HG03457 (cell line): ENCODE measurements around the gene KCTD16.

Experiments
- ATAC-seq: cut with Tn5 transposase; IDR thresholded peaks from one replicate; pipeline ENCODE4 v1.9.1; 2021; ENCODE audit warnings: moderate number of reproducible peaks; ENCODE audit not compliant: unreplicated experiment

Gene KCTD16

GRCh38 chr5:144206141-144206540 lies 35.5 kb downstream of the KCTD16 start:
- ATAC-seq: no peak

DNA sequence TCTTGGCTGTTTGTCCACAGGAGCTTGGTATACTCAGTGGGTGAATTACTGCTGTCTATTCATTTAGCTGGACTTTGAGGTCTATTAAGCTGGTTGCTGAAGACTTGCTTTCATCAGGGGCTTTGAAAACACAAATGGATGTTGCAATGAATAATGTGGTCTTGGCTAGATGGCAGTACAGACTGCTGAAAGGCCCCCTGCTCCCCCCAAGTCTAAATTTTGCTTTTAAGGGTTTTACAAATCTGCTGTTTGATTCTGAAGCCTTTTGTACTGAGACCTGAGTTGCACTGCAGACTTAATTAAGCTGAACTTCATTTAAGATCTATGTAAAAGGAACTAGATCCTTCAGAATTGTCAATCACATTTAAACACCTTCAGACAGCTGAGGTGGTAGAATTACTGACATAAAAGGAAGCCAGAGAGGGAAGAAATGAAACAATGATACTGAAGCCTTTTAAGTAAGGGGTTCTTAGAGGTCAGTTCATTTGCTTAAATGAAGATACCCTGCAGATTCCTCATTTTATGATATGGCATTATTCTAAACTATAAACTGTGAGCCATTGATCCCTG lies 37.3 kb downstream of the KCTD16 start:
- ATAC-seq: no peak

- no peak for ATAC-seq
Measured at GRCh38 chr5:144209361-144209760, 38.7 kb downstream of the KCTD16 start.

- no peak for ATAC-seq
Measured at GRCh38 chr5:144210655-144211054, 40.0 kb downstream of the KCTD16 start.

GRCh38 chr5:144219869-144220268 lies 49.2 kb downstream of the KCTD16 start:
- ATAC-seq: no peak

- ATAC-seq: no peak
Measured at GRCh38 chr5:144227363-144227999, 56.8 kb downstream of the KCTD16 start.

GRCh38 chr5:144230806-144231205 lies 60.1 kb downstream of the KCTD16 start:
- ATAC-seq: no peak

DNA sequence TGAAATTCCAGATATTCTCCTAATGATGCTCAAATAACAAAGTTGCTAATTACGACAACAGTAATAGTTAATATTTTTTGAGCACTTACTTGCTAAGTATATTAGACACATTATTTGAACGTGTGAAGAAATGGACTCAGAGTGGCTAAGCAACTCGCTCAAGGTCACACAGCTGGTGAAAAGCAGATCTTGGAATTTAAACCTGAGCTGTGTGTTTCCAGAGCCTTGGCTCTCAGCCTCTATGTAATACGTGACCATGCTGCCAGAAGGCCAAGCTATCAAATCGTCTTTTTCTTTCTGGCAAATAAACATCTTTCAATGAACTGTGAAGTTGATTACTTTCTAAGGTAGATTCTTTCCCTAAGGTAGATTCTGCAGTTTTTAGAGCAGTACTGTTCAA lies 61.6 kb downstream of the KCTD16 start:
- ATAC-seq: no peak

DNA sequence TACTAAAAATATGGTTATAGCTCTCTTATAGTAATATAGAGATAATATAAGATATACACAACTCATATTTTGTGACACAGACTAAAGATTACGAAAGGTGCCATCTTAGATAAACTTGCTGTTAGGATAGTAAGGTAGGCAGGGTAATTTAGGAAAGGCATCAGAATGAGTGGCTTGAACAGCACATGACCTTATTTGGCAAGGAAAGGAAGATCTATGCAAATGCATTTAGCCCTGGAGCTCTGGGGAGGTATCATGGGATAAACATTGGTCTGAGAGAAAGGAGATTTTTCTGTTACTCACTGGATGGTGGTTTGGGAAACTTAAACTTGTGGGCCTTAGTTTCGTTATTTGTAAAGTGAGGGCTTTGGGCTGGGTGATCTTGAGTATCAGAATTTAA lies 65.8 kb downstream of the KCTD16 start:
- ATAC-seq: no peak

DNA sequence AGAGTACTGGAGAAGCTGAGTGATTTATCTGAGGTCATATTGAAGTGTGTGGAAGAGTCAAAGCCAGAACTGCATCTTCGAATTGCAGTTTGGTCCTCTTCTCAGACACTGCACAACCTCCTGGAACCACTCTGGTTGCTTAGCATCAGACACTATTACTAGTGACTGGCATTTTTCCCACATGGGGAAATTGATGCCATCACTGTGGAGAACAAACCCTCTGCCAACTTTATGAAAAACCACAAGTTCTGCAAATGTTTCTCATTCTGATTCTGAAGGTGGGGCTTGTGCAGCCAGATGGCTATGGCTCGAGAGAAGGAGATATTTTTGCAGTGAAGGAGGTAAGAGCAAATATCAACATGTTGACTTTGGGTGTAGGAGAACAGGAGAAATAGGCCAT lies 67.2 kb downstream of the KCTD16 start:
- ATAC-seq: no peak

- no peak for ATAC-seq
Measured at GRCh38 chr5:144247131-144247530, 76.5 kb downstream of the KCTD16 start.

- ATAC-seq: no peak
Measured at GRCh38 chr5:144248015-144248414, 77.3 kb downstream of the KCTD16 start.

GRCh38 chr5:144249755-144250464 lies 79.2 kb downstream of the KCTD16 start:
- ATAC-seq: no peak

DNA sequence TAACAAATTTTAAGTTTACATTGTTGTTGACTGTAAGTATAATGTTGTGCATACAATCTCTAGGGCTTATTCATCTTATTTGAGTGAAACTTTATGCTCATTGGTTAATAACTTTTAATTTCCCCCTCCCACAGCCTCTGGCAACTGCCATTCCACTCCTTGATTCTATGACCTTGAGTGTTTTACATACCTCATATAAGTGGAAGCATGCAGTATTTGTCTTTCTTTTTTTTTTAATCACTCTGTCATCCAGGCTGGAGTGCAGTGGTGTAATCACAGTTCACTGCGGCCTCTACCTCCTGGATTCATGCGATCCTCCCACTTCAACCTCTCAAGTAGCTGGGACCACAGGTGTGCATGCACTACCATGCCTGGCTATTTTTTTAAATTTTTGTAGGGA lies 83.9 kb downstream of the KCTD16 start:
- no peak for ATAC-seq

DNA sequence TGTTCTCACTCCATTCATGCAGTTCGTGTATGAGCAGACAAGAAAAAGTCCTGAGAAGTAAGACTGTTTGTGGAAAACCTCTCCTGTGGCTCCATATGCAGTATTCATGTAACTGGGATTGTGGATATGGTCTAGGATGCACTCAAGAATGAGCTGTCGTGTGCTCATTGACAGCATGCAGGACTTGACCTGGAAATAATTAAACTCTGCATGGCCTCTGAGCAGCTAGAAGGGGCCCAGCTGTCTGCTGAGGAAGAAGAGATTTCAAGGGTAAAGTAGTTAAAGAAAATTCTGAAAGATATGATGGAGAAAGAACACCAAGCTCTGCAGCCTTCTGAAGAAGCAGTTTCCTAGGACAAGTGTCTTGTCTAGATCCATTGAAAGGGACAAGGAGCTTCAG lies 89.4 kb downstream of the KCTD16 start:
- ATAC-seq: no peak

DNA sequence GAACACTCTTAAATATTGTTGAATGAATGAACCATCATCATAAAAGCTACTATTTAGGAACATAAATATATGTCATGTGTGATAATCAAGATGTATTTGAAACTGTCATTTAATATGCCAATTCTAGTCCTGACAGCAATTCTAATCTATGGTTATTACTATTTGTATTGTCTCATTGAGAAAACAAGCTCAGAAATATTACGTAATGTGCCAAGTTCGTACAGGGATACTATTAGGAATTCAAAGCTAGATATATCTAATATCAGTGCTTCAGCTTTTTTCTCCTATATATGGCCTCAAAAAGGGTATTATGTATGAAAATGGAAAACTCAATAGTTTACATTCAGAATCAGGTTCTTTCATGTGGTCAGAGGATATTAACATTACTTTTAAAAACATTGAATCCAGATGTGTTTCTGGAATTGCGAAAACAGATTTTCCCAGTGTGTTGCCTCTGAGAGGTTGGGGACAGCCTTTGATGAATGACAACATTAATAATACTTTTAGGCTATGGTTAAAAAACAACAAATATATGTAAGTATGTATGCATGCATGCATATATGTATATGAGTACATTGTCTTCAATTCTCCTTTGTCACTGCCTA lies 95.1 kb downstream of the KCTD16 start:
- no peak for ATAC-seq

GRCh38 chr5:144267961-144268513 lies 97.4 kb downstream of the KCTD16 start:
- no peak for ATAC-seq

GRCh38 chr5:144273232-144274027 lies 102.8 kb downstream of the KCTD16 start:
- no peak for ATAC-seq

DNA sequence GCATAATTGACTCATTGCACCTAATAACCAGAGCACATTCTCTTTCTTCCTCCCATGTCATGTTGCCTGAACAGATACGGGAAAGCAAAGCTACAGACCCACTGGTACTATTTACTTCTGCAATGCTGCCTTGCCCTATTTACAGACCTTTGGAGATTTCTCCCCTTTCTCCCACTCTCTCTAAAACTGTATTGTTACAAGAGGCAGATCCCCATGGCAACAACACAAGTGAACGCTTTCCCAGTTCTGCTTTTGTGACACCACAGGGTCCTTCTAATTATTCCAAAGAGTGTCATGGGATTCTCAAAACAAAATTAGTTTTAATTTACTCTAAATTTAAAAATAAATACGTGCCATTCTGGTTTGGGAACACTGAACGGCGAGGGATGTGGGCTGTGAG lies 104.7 kb downstream of the KCTD16 start:
- no peak for ATAC-seq

GRCh38 chr5:144276034-144276822 lies 105.6 kb downstream of the KCTD16 start:
- no peak for ATAC-seq
